ENCODE measurements around the gene APOA5. TPM values are rescaled to one million over a fixed set of nuclear protein-coding genes. Genes with fewer than 3 reads are reported as not detected.

The APOA5 gene
- total and polyA plus RNA-seq, 9 of the 15 experiments (the other 6 are each of a cell fraction or from before 2014, with no cell fraction given) = not detected

- in situ Hi-C loops (cut with MboI) (no loop called here), intact Hi-C loops (cut with micrococcal nuclease) (loop anchor here (5.0 kb wide), 1 partner anchor 434 kb away; no protein-coding TSS in a partner anchor)
- H3K9me3 ChIP-seq (replicated peaks; ENCODE audit: control insufficient read depth, insufficient read depth, low read depth, low read length) = no peaks in the 10 kb centered on the region
- 55% methylated on average over 8 of the region's 8 CpGs for WGBS (ENCODE audit: insufficient coverage, low coverage, missing lambda C conversion rate)
- peak; percentile 10; the same call in 1 of the 3 replicates for ATAC-seq
- BruUV-seq (replicated peaks) = no TSS peak
- ChIA-PET POLR2A (interaction anchor here (0.6 to 1.5 kb wide), 2 partner anchors 10 to 1638 kb away, joined by 3 read pairs; no protein-coding TSS in a partner anchor), CTCF (ENCODE audit: low intra/inter-chr PET ratio) (no interaction called here)
- FAIRE-seq = no peak
- H3K4me1 ChIP-seq (replicated peaks in 1 of 2; ENCODE audit: control insufficient read depth in 2 of 2, insufficient read depth in 2 of 2, low read length in 2 of 2) = peaks cover 20 to 33% of the 10 kb centered on the region in 2 experiments
- no peak overlapping the region for H3K27ac ChIP-seq (ENCODE audit: extremely low read depth, low read depth, low read length)
- TF ChIP-seq YY1 (IDR thresholded peaks at IDR 0.05; ENCODE audit: borderline replicate concordance in 1 of 3, control insufficient read depth in 1 of 3, extremely low read depth in 1 of 3, insufficient read depth in 3 of 3, insufficient read length in 1 of 3, insufficient replicate concordance in 2 of 3, low read depth in 1 of 3, low read length in 2 of 3) (peak in 1 of 3 experiments; percentile 12), MNT (conservative IDR thresholded peaks at IDR 0.05) (no peak)
- H3K79me2 ChIP-seq (ENCODE audit: control insufficient read depth, insufficient read depth, low read length) = no peaks in the 10 kb centered on the region
- H3K9ac ChIP-seq (ENCODE audit: insufficient read depth in 1 of 2, low read depth in 2 of 2, low read length in 2 of 2) = no peak overlapping the region
- H3K27me3 ChIP-seq (ENCODE audit: control insufficient read depth in 2 of 2, insufficient read depth in 2 of 2, low read length in 2 of 2) = no peaks in the 10 kb centered on the region
- H3K4me2 ChIP-seq (ENCODE audit: insufficient read depth, low read length) = no peak overlapping the region; the same call in 1 of the 2 replicates
- H3K36me3 ChIP-seq (ENCODE audit: control insufficient read depth, insufficient read depth, low read length) = no peaks in the 10 kb centered on the region
- no peak overlapping the region for H3K4me3 ChIP-seq
- no peak for DNase-seq (ENCODE audit: extremely low read depth in 1 of 4, low spot score in 3 of 4)
- no peaks in the 10 kb centered on the region for H4K20me1 ChIP-seq (replicated peaks; ENCODE audit: control insufficient read depth, insufficient read depth, low read length)
- H3K9me1 ChIP-seq (ENCODE audit: control insufficient read depth, insufficient read depth, low read length) = no peaks in the 10 kb centered on the region
- peak overlapping the region; percentile 93 for H2AFZ ChIP-seq (ENCODE audit: low read depth, low read length)
Observed at GRCh38 chr11:116792869-116793771, 1.4 kb upstream of the APOA5 start.

All from K562 (cell line).